NT2/D1 (cell line): ENCODE data around the gene LTA.

Experiments
- SUZ12 ChIP-seq: IDR thresholded peaks from 2 replicates; pipeline ENCODE4 v1.6.1; 2011; ENCODE audit not compliant: insufficient read length, insufficient read depth; ENCODE audit errors: extremely low read depth
- YY1 ChIP-seq: IDR thresholded peaks from 2 replicates; pipeline ENCODE4 v1.6.1; 2011; ENCODE audit not compliant: insufficient read length, insufficient read depth
- ZNF274 ChIP-seq: IDR thresholded peaks from 2 replicates; pipeline ENCODE4 v1.6.1; 2011; ENCODE audit warnings: mild to moderate bottlenecking, low read depth, low read length

GRCh38 chr6:31575952-31576685 lies 4.0 kb downstream of the LTA start:
- no peak for TF ChIP-seq YY1
- TF ChIP-seq ZNF274, result no peak
- TF ChIP-seq SUZ12, result no peak
